ENCODE data around the gene SLC13A5.

DNA sequence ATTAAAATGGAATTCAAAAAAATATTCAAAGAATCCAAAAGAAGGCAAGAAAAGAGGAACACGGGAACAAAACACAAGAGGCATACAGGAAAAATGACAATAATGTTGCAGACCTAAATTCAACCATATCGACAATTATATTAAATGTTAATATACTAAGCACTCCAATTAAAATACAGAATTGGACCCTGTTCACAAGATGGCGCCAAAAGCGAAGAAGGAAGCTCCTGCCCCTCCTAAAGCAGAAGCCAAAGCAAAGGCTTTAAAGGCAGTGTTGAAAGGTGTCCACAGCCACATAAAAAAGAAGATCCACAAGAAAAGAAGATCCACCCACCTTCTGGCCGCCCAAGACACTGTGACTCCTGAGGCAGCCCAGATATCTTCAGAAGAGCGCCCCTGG is 36.4 kb upstream of the SLC13A5 start:
- TF ChIP-seq GABPA (IDR thresholded peaks at IDR 0.05; ENCODE audit: low read depth) = no peak
- TF ChIP-seq, protein P1, sequence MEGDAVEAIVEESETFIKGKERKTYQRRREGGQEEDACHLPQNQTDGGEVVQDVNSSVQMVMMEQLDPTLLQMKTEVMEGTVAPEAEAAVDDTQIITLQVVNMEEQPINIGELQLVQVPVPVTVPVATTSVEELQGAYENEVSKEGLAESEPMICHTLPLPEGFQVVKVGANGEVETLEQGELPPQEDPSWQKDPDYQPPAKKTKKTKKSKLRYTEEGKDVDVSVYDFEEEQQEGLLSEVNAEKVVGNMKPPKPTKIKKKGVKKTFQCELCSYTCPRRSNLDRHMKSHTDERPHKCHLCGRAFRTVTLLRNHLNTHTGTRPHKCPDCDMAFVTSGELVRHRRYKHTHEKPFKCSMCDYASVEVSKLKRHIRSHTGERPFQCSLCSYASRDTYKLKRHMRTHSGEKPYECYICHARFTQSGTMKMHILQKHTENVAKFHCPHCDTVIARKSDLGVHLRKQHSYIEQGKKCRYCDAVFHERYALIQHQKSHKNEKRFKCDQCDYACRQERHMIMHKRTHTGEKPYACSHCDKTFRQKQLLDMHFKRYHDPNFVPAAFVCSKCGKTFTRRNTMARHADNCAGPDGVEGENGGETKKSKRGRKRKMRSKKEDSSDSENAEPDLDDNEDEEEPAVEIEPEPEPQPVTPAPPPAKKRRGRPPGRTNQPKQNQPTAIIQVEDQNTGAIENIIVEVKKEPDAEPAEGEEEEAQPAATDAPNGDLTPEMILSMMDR (IDR thresholded peaks at IDR 0.05; ENCODE audit: insufficient read depth, low read length) = no peak
- TF ChIP-seq, protein P2, sequence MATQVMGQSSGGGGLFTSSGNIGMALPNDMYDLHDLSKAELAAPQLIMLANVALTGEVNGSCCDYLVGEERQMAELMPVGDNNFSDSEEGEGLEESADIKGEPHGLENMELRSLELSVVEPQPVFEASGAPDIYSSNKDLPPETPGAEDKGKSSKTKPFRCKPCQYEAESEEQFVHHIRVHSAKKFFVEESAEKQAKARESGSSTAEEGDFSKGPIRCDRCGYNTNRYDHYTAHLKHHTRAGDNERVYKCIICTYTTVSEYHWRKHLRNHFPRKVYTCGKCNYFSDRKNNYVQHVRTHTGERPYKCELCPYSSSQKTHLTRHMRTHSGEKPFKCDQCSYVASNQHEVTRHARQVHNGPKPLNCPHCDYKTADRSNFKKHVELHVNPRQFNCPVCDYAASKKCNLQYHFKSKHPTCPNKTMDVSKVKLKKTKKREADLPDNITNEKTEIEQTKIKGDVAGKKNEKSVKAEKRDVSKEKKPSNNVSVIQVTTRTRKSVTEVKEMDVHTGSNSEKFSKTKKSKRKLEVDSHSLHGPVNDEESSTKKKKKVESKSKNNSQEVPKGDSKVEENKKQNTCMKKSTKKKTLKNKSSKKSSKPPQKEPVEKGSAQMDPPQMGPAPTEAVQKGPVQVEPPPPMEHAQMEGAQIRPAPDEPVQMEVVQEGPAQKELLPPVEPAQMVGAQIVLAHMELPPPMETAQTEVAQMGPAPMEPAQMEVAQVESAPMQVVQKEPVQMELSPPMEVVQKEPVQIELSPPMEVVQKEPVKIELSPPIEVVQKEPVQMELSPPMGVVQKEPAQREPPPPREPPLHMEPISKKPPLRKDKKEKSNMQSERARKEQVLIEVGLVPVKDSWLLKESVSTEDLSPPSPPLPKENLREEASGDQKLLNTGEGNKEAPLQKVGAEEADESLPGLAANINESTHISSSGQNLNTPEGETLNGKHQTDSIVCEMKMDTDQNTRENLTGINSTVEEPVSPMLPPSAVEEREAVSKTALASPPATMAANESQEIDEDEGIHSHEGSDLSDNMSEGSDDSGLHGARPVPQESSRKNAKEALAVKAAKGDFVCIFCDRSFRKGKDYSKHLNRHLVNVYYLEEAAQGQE (IDR thresholded peaks at IDR 0.05; ENCODE audit: insufficient replicate concordance, low read depth) = no peak
- TF ChIP-seq POLR2AphosphoS5 (IDR thresholded peaks at IDR 0.05; ENCODE audit: low read depth) = no peak
- no peak for TF ChIP-seq SPI1 (IDR thresholded peaks at IDR 0.05; ENCODE audit: borderline replicate concordance, low read depth)

Data from HL-60 (cell line).